ENCODE measurements around the gene PRDM7.
"Not testable (repeated sequence)": the region's sequence is repeated elsewhere in the genome, so short reads cannot be mapped to it uniquely, and the experiment has no call there.

Gene PRDM7

GRCh38 chr16:90011908-90012501, 65.1 kb downstream of the PRDM7 start:
- Histone ChIP-seq H3K4me3 (ENCODE audit: extremely low read depth, insufficient read depth, low read length, poor library complexity, severe bottlenecking) (no peak overlapping the region), H3K36me3 (ENCODE audit: control insufficient read depth, insufficient read depth, low read length) (no peaks in the 10 kb centered on the region), H3K27ac (ENCODE audit: low read depth, low read length, severe bottlenecking) (no peak overlapping the region), H3K9me3 (ENCODE audit: control insufficient read depth, low read length) (no peaks in the 10 kb centered on the region), H3K4me1 (ENCODE audit: control insufficient read depth, insufficient read depth, low read length, poor library complexity, severe bottlenecking) (peaks cover 10% of the 10 kb centered on the region)
- 94% methylated on average over 11 of the region's 12 CpGs for WGBS, 2 experiments (ENCODE audit: insufficient coverage in 2 of 2)

DNA sequence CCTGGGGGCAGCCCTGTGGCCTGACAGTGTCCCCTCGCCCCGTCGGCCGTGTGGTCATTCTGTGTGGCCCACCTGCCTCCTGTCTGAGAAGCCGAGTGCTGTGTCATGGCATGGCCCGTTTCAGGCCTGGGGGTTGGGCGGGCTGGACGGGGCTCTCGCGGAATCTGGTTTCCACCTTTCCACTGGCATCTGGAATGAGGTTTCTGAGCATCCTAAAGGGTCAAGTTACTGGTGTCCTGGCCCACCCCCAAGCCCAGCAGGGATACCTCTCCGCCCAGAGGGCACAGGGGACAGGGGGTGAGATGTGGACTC, 65.7 kb downstream of the PRDM7 start:
- Histone ChIP-seq H3K4me1 (ENCODE audit: control insufficient read depth, insufficient read depth, low read length, poor library complexity, severe bottlenecking) (peaks cover 10% of the 10 kb centered on the region), H3K36me3 (ENCODE audit: control insufficient read depth, insufficient read depth, low read length) (no peaks in the 10 kb centered on the region), H3K9me3 (ENCODE audit: control insufficient read depth, low read length) (no peaks in the 10 kb centered on the region), H3K4me3 (ENCODE audit: extremely low read depth, insufficient read depth, low read length, poor library complexity, severe bottlenecking) (no peak overlapping the region), H3K27ac (ENCODE audit: low read depth, low read length, severe bottlenecking) (no peak overlapping the region)
- 87% methylated on average over 7 to 11 of the region's 11 CpGs for WGBS, 2 experiments (ENCODE audit: insufficient coverage in 2 of 2)

DNA sequence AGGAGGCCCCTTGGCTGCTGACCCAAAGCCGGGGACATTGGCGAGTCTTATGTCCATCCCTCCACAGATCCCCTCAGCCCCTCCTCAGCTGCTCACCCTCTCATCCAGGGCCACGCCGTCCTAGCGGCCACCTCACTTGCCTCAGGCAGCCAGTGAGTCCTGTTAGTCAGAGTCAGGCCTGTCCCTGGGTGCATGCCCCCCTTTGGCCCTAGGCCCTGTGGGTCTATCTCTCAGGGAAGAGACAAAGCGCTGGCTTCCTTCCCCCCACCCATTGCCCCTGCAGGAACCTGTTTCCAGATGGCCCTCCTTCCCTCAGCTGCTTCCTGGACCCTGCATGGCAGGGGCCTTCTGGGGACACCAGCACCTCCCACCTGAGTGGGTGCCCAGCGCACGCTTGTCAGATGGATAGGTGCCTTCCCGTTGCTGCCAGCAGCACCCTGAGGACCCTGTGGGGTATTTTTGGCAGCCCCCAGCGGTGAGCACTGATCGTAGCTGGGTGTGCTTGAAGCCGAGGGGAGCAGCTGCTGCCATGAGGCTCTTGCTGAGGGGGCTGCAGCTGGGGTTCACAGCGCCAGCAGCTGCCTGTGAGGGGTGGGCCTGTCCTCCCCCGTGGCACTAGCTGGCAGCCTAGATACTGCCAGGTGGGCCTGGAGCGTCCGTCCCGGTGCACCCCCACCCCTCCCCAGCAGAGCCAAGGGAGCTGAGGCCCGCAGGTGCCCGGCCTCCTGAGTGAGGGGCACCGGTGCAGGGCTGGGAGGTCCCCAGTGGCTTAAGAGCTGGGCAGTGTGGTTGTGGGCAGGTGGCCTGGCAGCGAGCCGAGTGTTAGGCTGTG, 66.2 kb downstream of the PRDM7 start:
- Histone ChIP-seq H3K4me1 (ENCODE audit: control insufficient read depth, insufficient read depth, low read length, poor library complexity, severe bottlenecking) (peaks cover 10% of the 10 kb centered on the region), H3K27ac (ENCODE audit: low read depth, low read length, severe bottlenecking) (no peak overlapping the region), H3K9me3 (ENCODE audit: control insufficient read depth, low read length) (no peaks in the 10 kb centered on the region), H3K36me3 (ENCODE audit: control insufficient read depth, insufficient read depth, low read length) (no peaks in the 10 kb centered on the region), H3K4me3 (ENCODE audit: extremely low read depth, insufficient read depth, low read length, poor library complexity, severe bottlenecking) (no peak overlapping the region)
- WGBS, 2 experiments (ENCODE audit: insufficient coverage in 2 of 2) = 95 to 97% methylated on average over 18 to 19 of the region's 22 CpGs

GRCh38 chr16:90009172-90009899, 67.8 kb downstream of the PRDM7 start:
- WGBS, 2 experiments (ENCODE audit: insufficient coverage in 2 of 2) = 96 to 97% methylated on average over 17 to 21 of the region's 22 CpGs
- no peaks in the 10 kb centered on the region for H3K36me3 ChIP-seq (ENCODE audit: control insufficient read depth, insufficient read depth, low read length)
- no peaks in the 10 kb centered on the region for H3K4me1 ChIP-seq (ENCODE audit: control insufficient read depth, insufficient read depth, low read length, poor library complexity, severe bottlenecking)
- no peak overlapping the region for H3K4me3 ChIP-seq (ENCODE audit: extremely low read depth, insufficient read depth, low read length, poor library complexity, severe bottlenecking)
- H3K27ac ChIP-seq (ENCODE audit: low read depth, low read length, severe bottlenecking) = no peak overlapping the region
- no peaks in the 10 kb centered on the region for H3K9me3 ChIP-seq (ENCODE audit: control insufficient read depth, low read length)

DNA sequence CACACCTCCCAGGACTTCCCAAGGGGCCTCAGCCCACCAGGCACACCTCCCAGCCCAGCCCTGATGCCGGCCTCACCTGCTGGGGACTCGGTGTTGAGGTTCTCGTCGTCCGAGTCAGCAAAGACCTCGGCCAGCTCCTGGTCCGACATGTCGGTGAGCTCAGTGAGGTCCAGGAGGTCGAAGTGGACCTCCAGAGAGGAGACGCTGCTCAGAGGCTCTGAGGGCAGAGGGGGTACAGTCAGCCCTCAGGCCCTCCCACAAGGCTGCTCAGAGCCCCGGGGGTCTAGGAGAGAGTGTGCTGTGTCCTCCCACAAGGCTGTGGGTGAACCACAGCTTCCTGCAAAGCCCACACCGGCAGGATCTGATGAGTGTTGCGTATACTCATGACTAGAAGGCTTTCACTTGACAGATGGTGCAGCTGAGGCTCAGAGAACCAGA, 68.4 kb downstream of the PRDM7 start:
- Histone ChIP-seq H3K9me3 (ENCODE audit: control insufficient read depth, low read length) (no peaks in the 10 kb centered on the region), H3K4me3 (ENCODE audit: extremely low read depth, insufficient read depth, low read length, poor library complexity, severe bottlenecking) (no peak overlapping the region), H3K27ac (ENCODE audit: low read depth, low read length, severe bottlenecking) (no peak overlapping the region), H3K4me1 (ENCODE audit: control insufficient read depth, insufficient read depth, low read length, poor library complexity, severe bottlenecking) (no peaks in the 10 kb centered on the region), H3K36me3 (ENCODE audit: control insufficient read depth, insufficient read depth, low read length) (no peaks in the 10 kb centered on the region)
- 91 to 94% methylated on average over 12 to 13 of the region's 13 CpGs for WGBS, 2 experiments (ENCODE audit: insufficient coverage in 2 of 2)

- WGBS, 2 experiments (ENCODE audit: insufficient coverage in 2 of 2) = 86 to 94% methylated on average over 3 to 8 of the region's 13 CpGs
- H3K4me1 ChIP-seq (ENCODE audit: control insufficient read depth, insufficient read depth, low read length, poor library complexity, severe bottlenecking); H3K36me3 ChIP-seq (ENCODE audit: control insufficient read depth, insufficient read depth, low read length); H3K4me3 ChIP-seq (ENCODE audit: extremely low read depth, insufficient read depth, low read length, poor library complexity, severe bottlenecking); H3K27ac ChIP-seq (ENCODE audit: low read depth, low read length, severe bottlenecking); H3K9me3 ChIP-seq (ENCODE audit: control insufficient read depth, low read length): not testable (repeated sequence)
These were observed 69.4 kb downstream of the PRDM7 start for GRCh38 chr16:90007635-90008234.

- no peaks in the 10 kb centered on the region for H3K36me3 ChIP-seq (ENCODE audit: control insufficient read depth, insufficient read depth, low read length)
- H3K27ac ChIP-seq (ENCODE audit: low read depth, low read length, severe bottlenecking) = no peak overlapping the region
- 88 to 100% methylated on average over 4 of the region's 7 CpGs for WGBS, 2 experiments (ENCODE audit: insufficient coverage in 2 of 2)
- H3K9me3 ChIP-seq (ENCODE audit: control insufficient read depth, low read length) = no peaks in the 10 kb centered on the region
- no peak overlapping the region for H3K4me3 ChIP-seq (ENCODE audit: extremely low read depth, insufficient read depth, low read length, poor library complexity, severe bottlenecking)
- no peaks in the 10 kb centered on the region for H3K4me1 ChIP-seq (ENCODE audit: control insufficient read depth, insufficient read depth, low read length, poor library complexity, severe bottlenecking)
These were observed 70.1 kb downstream of the PRDM7 start for GRCh38 chr16:90007015-90007414.
